DND-41 (cell line): ENCODE results near the gene GAS7.

Experiments
- ATAC-seq: fragments of 200-7000 bp; cut with Tn5 transposase; 3 replicates; pipeline ENCODE4 v1.9.1; 2021; ENCODE audit warnings: low read depth; ENCODE audit not compliant: insufficient read depth
- DNase-seq: peaks from one replicate; pipeline ENCODE4 v3.0.0-alpha.2; 2020
- H2AFZ ChIP-seq: 2 replicates; pipeline ENCODE4 v1.6.0; 2012; ENCODE audit warnings: low read depth, low read length
- H3K27ac ChIP-seq: 2 replicates; pipeline ENCODE4 v1.5.1; 2012; ENCODE audit warnings: low read length, inconsistent platforms
- H3K27me3 ChIP-seq: fragments of 200-600 bp; sonication (generic); 2 replicates; pipeline ENCODE4 v1.6.0; 2012; ENCODE audit warnings: low read length, mild to moderate bottlenecking, inconsistent platforms; ENCODE audit not compliant: insufficient read depth, poor library complexity
- H3K36me3 ChIP-seq: 2 replicates; pipeline ENCODE4 v1.5.1; 2012; ENCODE audit warnings: low read length, inconsistent platforms; ENCODE audit not compliant: insufficient read depth
- H3K4me1 ChIP-seq: 2 replicates; pipeline ENCODE4 v1.5.1; 2012; ENCODE audit warnings: mild to moderate bottlenecking, low read length; ENCODE audit not compliant: insufficient read depth
- H3K4me2 ChIP-seq: 2 replicates; pipeline ENCODE4 v1.6.0; 2012; ENCODE audit warnings: mild to moderate bottlenecking, moderate library complexity, low read length, inconsistent platforms; ENCODE audit not compliant: insufficient read depth
- H3K4me3 ChIP-seq, 2 experiments: fragments of 200-600 bp in 1 of 2; shearing (Covaris generic) in 1 of 2; 2 replicates each; pipeline ENCODE4 v1.5.1; 2012 to 2016; ENCODE audit warnings: inconsistent platforms in 2 of 2, low read length in 2 of 2, mild to moderate bottlenecking in 2 of 2, low read depth in 1 of 2, moderate library complexity in 1 of 2
- H3K79me2 ChIP-seq: 2 replicates; pipeline ENCODE4 v1.6.0; 2012; ENCODE audit warnings: low read length, inconsistent platforms; ENCODE audit not compliant: insufficient read depth
- H3K9ac ChIP-seq: 2 replicates; pipeline ENCODE4 v1.6.0; 2012; ENCODE audit warnings: low read depth, mild to moderate bottlenecking, inconsistent platforms, low read length, moderate library complexity
- H3K9me3 ChIP-seq: 2 replicates; pipeline ENCODE4 v1.5.1; 2012; ENCODE audit warnings: low read length, moderate library complexity, mild to moderate bottlenecking, inconsistent platforms; ENCODE audit not compliant: insufficient read depth, severe bottlenecking
- H4K20me1 ChIP-seq: 2 replicates; pipeline ENCODE4 v1.6.0; 2012; ENCODE audit warnings: low read length; ENCODE audit not compliant: insufficient read depth
- EZH2 ChIP-seq: IDR thresholded peaks from 3 replicates; pipeline ENCODE4 v1.6.1; 2012; ENCODE audit warnings: borderline replicate concordance, low read depth, mild to moderate bottlenecking, moderate library complexity, low read length, inconsistent platforms; ENCODE audit not compliant: severe bottlenecking
- TF ChIP-seq, protein P1 (sequence below): IDR thresholded peaks from 2 replicates; pipeline ENCODE4 v1.5.1; 2012; ENCODE audit warnings: borderline replicate concordance, low read length, moderate library complexity, mild to moderate bottlenecking; ENCODE audit not compliant: poor library complexity, severe bottlenecking; ENCODE audit errors: extremely low read depth

Gene GAS7

DNA sequence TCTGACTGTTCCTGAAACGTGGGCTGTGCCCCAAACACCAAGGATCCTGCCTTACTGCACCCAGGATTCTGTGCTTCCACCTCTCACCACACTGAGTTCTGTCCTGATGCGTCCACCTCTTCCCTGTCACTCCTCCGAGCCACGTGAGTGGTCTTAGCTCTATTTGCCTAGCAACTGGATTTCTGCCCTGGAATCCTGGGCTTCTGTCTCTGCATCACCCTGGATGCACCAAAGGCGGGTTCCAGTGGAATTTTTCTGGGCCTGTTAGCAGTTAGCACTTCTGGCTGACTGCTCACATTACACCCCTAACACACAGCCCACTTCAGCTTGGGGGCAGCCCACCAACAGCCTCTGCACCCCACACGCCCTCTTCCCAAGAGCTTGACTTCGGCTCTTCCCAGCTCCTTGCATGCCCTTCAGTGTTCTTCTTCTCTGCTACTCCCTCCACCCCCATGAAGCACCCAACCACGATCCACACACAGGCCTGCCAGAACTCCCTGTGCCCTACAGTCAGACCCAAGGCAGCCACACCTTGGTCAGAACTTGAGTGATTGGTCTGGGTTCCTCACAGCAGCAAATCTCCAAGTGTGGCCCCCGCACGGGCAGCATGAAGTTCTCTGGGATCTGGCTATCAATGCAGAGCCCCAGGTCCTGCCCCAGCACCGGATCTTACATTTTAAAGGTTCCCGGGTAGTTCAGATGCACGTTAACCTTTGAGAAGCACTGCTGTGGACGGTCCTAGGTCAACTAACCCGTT, 163.5 kb downstream of the GAS7 start:
- Histone ChIP-seq H3K4me1 (no peaks in the 10 kb centered on the region), H4K20me1 (peaks cover 3% of the 10 kb centered on the region; the same call in 1 of the 2 replicates), H2AFZ (no peak overlapping the region), H3K27me3 (no peaks in the 10 kb centered on the region), H3K4me2 (no peak overlapping the region), H3K9me3 (no peaks in the 10 kb centered on the region), H3K27ac (no peak overlapping the region), H3K9ac (no peak overlapping the region), H3K36me3 (no peaks in the 10 kb centered on the region), H3K4me3 (no peak overlapping the region), H3K79me2 (no peaks in the 10 kb centered on the region)
- DNase-seq = no peak
- ATAC-seq = no peak
- TF ChIP-seq EZH2 = no peak
- TF ChIP-seq, protein P1, sequence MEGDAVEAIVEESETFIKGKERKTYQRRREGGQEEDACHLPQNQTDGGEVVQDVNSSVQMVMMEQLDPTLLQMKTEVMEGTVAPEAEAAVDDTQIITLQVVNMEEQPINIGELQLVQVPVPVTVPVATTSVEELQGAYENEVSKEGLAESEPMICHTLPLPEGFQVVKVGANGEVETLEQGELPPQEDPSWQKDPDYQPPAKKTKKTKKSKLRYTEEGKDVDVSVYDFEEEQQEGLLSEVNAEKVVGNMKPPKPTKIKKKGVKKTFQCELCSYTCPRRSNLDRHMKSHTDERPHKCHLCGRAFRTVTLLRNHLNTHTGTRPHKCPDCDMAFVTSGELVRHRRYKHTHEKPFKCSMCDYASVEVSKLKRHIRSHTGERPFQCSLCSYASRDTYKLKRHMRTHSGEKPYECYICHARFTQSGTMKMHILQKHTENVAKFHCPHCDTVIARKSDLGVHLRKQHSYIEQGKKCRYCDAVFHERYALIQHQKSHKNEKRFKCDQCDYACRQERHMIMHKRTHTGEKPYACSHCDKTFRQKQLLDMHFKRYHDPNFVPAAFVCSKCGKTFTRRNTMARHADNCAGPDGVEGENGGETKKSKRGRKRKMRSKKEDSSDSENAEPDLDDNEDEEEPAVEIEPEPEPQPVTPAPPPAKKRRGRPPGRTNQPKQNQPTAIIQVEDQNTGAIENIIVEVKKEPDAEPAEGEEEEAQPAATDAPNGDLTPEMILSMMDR = no peak

DNA sequence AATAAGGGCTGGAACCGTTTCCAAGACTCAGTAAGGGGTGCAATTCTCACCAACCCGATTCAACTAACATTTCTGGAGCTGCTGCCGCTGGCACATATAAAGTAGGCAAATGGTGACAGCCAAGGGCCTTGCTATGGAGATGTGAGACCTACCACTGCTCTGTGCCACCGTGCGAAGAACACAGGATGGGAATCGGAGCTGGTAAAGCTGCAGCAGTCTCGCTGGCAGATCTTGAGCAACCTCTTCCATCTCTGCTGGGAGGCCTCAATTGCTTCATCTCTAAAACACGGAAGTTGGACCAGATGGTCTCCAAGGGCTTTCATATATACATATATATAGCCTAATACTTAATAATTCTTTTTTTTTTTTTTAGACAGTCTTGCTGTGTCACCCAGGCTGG, 164.4 kb downstream of the GAS7 start:
- Histone ChIP-seq H3K4me1 (no peaks in the 10 kb centered on the region), H3K79me2 (no peaks in the 10 kb centered on the region), H3K4me3 (no peak overlapping the region), H4K20me1 (peaks cover 3% of the 10 kb centered on the region; the same call in 1 of the 2 replicates), H3K27ac (no peak overlapping the region), H3K36me3 (no peaks in the 10 kb centered on the region), H3K4me2 (no peak overlapping the region), H3K9ac (no peak overlapping the region), H3K27me3 (no peaks in the 10 kb centered on the region), H3K9me3 (no peaks in the 10 kb centered on the region), H2AFZ (no peak overlapping the region)
- DNase-seq (no peak), ATAC-seq (no peak)
- TF ChIP-seq EZH2 = no peak
- TF ChIP-seq, protein P1 = no peak

DNA sequence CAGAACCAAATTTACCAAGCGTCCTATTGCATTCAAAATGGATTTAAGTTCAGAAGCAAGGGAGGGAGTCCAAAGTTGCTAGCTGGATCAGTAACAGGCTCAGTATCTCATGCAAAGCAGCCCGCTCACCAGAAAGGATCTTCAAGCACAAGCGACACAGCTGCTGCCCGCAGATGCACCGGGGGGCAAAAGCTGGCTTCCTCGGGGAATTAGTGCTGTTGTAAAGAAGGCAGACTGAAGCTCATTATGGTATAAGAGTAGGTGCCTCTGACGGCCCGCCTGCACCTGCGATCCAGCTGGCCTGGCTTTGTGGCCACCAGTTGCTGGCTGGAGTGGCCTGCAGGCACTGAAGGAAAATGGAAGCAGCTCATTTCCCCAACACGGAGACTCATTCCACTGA, 165.0 kb downstream of the GAS7 start:
- Histone ChIP-seq H4K20me1 (peaks cover 3% of the 10 kb centered on the region; the same call in 1 of the 2 replicates), H3K36me3 (no peaks in the 10 kb centered on the region), H3K4me3 (no peak overlapping the region), H3K4me2 (no peak overlapping the region), H3K27me3 (no peaks in the 10 kb centered on the region), H3K27ac (no peak overlapping the region), H3K9ac (no peak overlapping the region), H3K79me2 (no peaks in the 10 kb centered on the region), H2AFZ (no peak overlapping the region), H3K9me3 (no peaks in the 10 kb centered on the region), H3K4me1 (no peaks in the 10 kb centered on the region)
- ATAC-seq (no peak), DNase-seq (no peak)
- TF ChIP-seq, protein P1 = no peak
- TF ChIP-seq EZH2 = no peak
